Neural cell (in vitro differentiated cells): Measurements from ENCODE around the gene RSBN1. TPM values are rescaled to one million over a fixed set of nuclear protein-coding genes. Genes with fewer than 3 reads are reported as not detected.

ENCODE experiments used
- H2AFZ ChIP-seq: fragments of 200-600, 300-800 bp; sonication (generic), shearing (Covaris generic); 2 replicates; pipeline ENCODE4 v1.6.0; 2014; ENCODE audit warnings: low read depth, mild to moderate bottlenecking, antibody characterized with exemption, low read length, moderate library complexity
- H3F3A ChIP-seq: fragments of 200-600 bp; shearing (Covaris generic); 2 replicates; pipeline ENCODE4 v1.6.1; 2016; ENCODE audit warnings: mild to moderate bottlenecking, moderate library complexity, mixed read lengths, antibody characterized with exemption, low read length; ENCODE audit not compliant: insufficient read depth, poor library complexity, severe bottlenecking
- H3K27ac ChIP-seq: fragments of 200-600, 300-800 bp; sonication (generic), shearing (Covaris generic); 2 replicates; pipeline ENCODE4 v1.5.1; 2014; ENCODE audit warnings: mild to moderate bottlenecking, low read length, moderate library complexity
- H3K27me3 ChIP-seq: fragments of 300-800, 200-600 bp; sonication (generic), shearing (Covaris generic); 2 replicates; pipeline ENCODE4 v1.6.0; 2014; ENCODE audit warnings: mild to moderate bottlenecking, low read depth, low read length, moderate library complexity; ENCODE audit not compliant: insufficient read depth
- H3K36me3 ChIP-seq: fragments of 300-800, 200-600 bp; sonication (generic), shearing (Covaris generic); 2 replicates; pipeline ENCODE4 v1.5.1; 2014; ENCODE audit warnings: mild to moderate bottlenecking, antibody characterized with exemption, low read length, moderate library complexity; ENCODE audit not compliant: insufficient read depth
- H3K4me2 ChIP-seq: fragments of 300-800, 200-600 bp; sonication (generic), shearing (Covaris generic); 2 replicates; pipeline ENCODE4 v1.6.0; 2014; ENCODE audit warnings: mild to moderate bottlenecking, low read length
- H3K4me3 ChIP-seq: fragments of 300-800, 200-600 bp; sonication (generic), shearing (Covaris generic); 2 replicates; pipeline ENCODE4 v1.5.1; 2014; ENCODE audit warnings: mild to moderate bottlenecking, low read length, moderate library complexity
- H3K79me2 ChIP-seq: fragments of 200-600 bp; shearing (Covaris generic); replicated peaks from 2 replicates; pipeline ENCODE4 v1.6.0; 2014; ENCODE audit warnings: mild to moderate bottlenecking, low read length, moderate library complexity; ENCODE audit not compliant: insufficient read depth
- H3K9ac ChIP-seq: fragments of 300-800, 200-600 bp; sonication (generic), shearing (Covaris generic); 2 replicates; pipeline ENCODE4 v1.6.1; 2016; ENCODE audit warnings: mild to moderate bottlenecking, low read length, mixed read lengths
- H3K9me2 ChIP-seq: fragments of 200-600 bp; shearing (Covaris generic); 2 replicates; pipeline ENCODE4 v1.6.1; 2016; ENCODE audit warnings: mild to moderate bottlenecking, low read length, mixed read lengths; ENCODE audit not compliant: insufficient read depth
- H3K9me3 ChIP-seq: fragments of 200-600, 300-800 bp; sonication (generic), shearing (Covaris generic); 2 replicates; pipeline ENCODE4 v1.6.1; 2016; ENCODE audit warnings: mild to moderate bottlenecking, mixed run types, low read length, moderate library complexity, mixed read lengths
- H4K20me1 ChIP-seq: fragments of 200-600 bp; shearing (Covaris generic); 2 replicates; pipeline ENCODE4 v1.6.1; 2016; ENCODE audit warnings: mild to moderate bottlenecking, mixed run types; ENCODE audit not compliant: insufficient read depth
- CTCF ChIP-seq: fragments of 450-650 bp; IDR thresholded peaks from 2 replicates; pipeline ENCODE4 v1.5.1; 2014; ENCODE audit warnings: antibody characterized with exemption, mild to moderate bottlenecking, moderate library complexity; ENCODE audit not compliant: poor library complexity, severe bottlenecking
- EP300 ChIP-seq: fragments of 450-650 bp; conservative IDR thresholded peaks from 2 replicates; pipeline ENCODE4 v1.6.1; 2014; ENCODE audit warnings: antibody characterized with exemption, mild to moderate bottlenecking, moderate library complexity; ENCODE audit not compliant: poor library complexity, severe bottlenecking
- EZH2 ChIP-seq: fragments of 200-600, 300-800 bp; shearing (Covaris generic), sonication (generic); IDR thresholded peaks from 2 replicates; pipeline ENCODE4 v1.6.1; 2014; ENCODE audit warnings: antibody characterized with exemption, low read length, borderline replicate concordance, mild to moderate bottlenecking; ENCODE audit not compliant: insufficient read depth, poor library complexity, severe bottlenecking
- MXI1 ChIP-seq: fragments of 450-650 bp; conservative IDR thresholded peaks from 2 replicates; pipeline ENCODE4 v1.6.1; 2014; ENCODE audit warnings: antibody characterized with exemption, mild to moderate bottlenecking; ENCODE audit not compliant: poor library complexity, severe bottlenecking
- POLR2AphosphoS5 ChIP-seq: IDR thresholded peaks from 2 replicates; pipeline ENCODE4 v1.6.1; 2012
- RAD21 ChIP-seq: fragments of 450-650 bp; conservative IDR thresholded peaks from 2 replicates; pipeline ENCODE4 v1.6.1; 2014; ENCODE audit warnings: antibody characterized with exemption, mild to moderate bottlenecking, moderate library complexity
- REST ChIP-seq: IDR thresholded peaks from 2 replicates; pipeline ENCODE4 v1.6.1; 2012; ENCODE audit warnings: borderline replicate concordance
- SMC3 ChIP-seq: fragments of 450-650 bp; conservative IDR thresholded peaks from 2 replicates; pipeline ENCODE4 v1.6.1; 2014; ENCODE audit warnings: antibody characterized with exemption, mild to moderate bottlenecking, moderate library complexity; ENCODE audit not compliant: poor library complexity
- TAF1 ChIP-seq: IDR thresholded peaks from 2 replicates; pipeline ENCODE4 v1.6.1; 2012; ENCODE audit warnings: low read depth
- polyA plus RNA-seq: library from polyadenylated mRNA; depleted of rRNA; stranded (reverse); fragments of >200 nt; gene quantifications from 2 replicates; pipeline ENCODE4 v1.2.3, GENCODE V29; 2014

RSBN1 gene
- polyA plus RNA-seq, 1 donor from 2014 or later = 33.7 TPM

GRCh38 chr1:113804421-113805255, 7.6 kb downstream of the RSBN1 start:
- peaks cover 2% of the 10 kb centered on the region for H4K20me1 ChIP-seq
- no peaks in the 10 kb centered on the region for H3K9me3 ChIP-seq
- H3K4me3 ChIP-seq = no peak overlapping the region
- no peaks in the 10 kb centered on the region for H3K9me2 ChIP-seq
- no peaks in the 10 kb centered on the region for H3K27me3 ChIP-seq
- H3K9ac ChIP-seq = no peak overlapping the region
- peaks cover 98% of the 10 kb centered on the region for H3K79me2 ChIP-seq
- no peak overlapping the region for H3K4me2 ChIP-seq
- H3K36me3 ChIP-seq = no peaks in the 10 kb centered on the region
- H2AFZ ChIP-seq = no peak overlapping the region
- H3F3A ChIP-seq = no peaks in the 10 kb centered on the region
- no peak for TF ChIP-seq TAF1
- TF ChIP-seq MXI1 = no peak
- no peak for TF ChIP-seq RAD21
- TF ChIP-seq SMC3 = no peak
- TF ChIP-seq EP300 = no peak
- no peak for TF ChIP-seq POLR2AphosphoS5
- H3K27ac ChIP-seq = no peak overlapping the region

- Histone ChIP-seq H3K27ac (no peak overlapping the region), H3K9ac (no peak overlapping the region), H3K9me2 (no peaks in the 10 kb centered on the region), H3K4me3 (no peak overlapping the region), H3K79me2 (peaks cover 89% of the 10 kb centered on the region), H3F3A (no peaks in the 10 kb centered on the region), H3K9me3 (no peaks in the 10 kb centered on the region), H3K27me3 (no peaks in the 10 kb centered on the region), H4K20me1 (peaks cover 2% of the 10 kb centered on the region), H3K36me3 (no peaks in the 10 kb centered on the region), H3K4me2 (no peak overlapping the region), H2AFZ (no peak overlapping the region)
- TF ChIP-seq TAF1 = no peak
- TF ChIP-seq EZH2 = no peak
- TF ChIP-seq EP300 = no peak
- no peak for TF ChIP-seq CTCF
- no peak for TF ChIP-seq MXI1
- TF ChIP-seq POLR2AphosphoS5 = no peak
- no peak for TF ChIP-seq REST
- no peak for TF ChIP-seq RAD21
- TF ChIP-seq SMC3 = no peak
These were observed 9.8 kb downstream of the RSBN1 start for GRCh38 chr1:113802367-113803007.
